Activated gamma-delta T cell treated with anti-CD3 and anti-CD28 coated beads, Interleukin-2, amount 50 U/mL, for 16 hours (primary cell): Measurements from ENCODE around the gene OR4C15.

Experiments
- DNase-seq: peaks from one replicate; pipeline ENCODE4 v3.0.0-alpha.2; 2020; ENCODE audit warnings: low read depth

OR4C15 gene

GRCh38 chr11:55554169-55554568 lies at the start of gene OR4C15:
OR4C15 (plus strand) TSS chr11:55554469; CDS start chr11:55554469, 0 bp downstream.
- DNase-seq, result no peak

GRCh38 chr11:55571828-55572227 lies 17.6 kb downstream of the OR4C15 start, which contains the start of gene OR4C16:
OR4C16 (plus strand) TSS chr11:55572128; CDS start chr11:55572128, 0 bp downstream.
- DNase-seq, result no peak

GRCh38 chr11:55572548-55572947 lies 18.3 kb downstream of the OR4C15 start:
- DNase-seq, result no peak
